Natural killer cell treated with Interleukin-12 subunit alpha and Interleukin-12 subunit beta and Interleukin-15 and Interleukin-18, amount 100 ng/mL, for 72 hours (primary cell): ENCODE results near the gene TSC22D4. TPM values are rescaled to one million over a fixed set of nuclear protein-coding genes. Genes with fewer than 3 reads are reported as not detected.

Experiments used
- ATAC-seq, 2 donors: fragments of 150-1000 bp; cut with Tn5 transposase in 1 of 2; sonication (Bioruptor Pico), chemical (Tn5 transposase) in 1 of 2; 2 replicates each; pipeline ENCODE4 v1.10.0; 2021
- DNase-seq: peaks from one replicate; pipeline ENCODE4 v3.0.0; 2022; ENCODE audit warnings: low spot score
- H3K27ac Mint-ChIP-seq, 2 donors: 1 replicate in 1 of 2; 2 replicates in 1 of 2; pipeline ENCODE4 v1.8.0; 2022; ENCODE audit warnings: mixed read lengths in 2 of 2, mild to moderate bottlenecking in 1 of 2, moderate library complexity in 1 of 2
- H3K27me3 Mint-ChIP-seq, 2 donors: 1 replicate in 1 of 2; 2 replicates in 1 of 2; pipeline ENCODE4 v1.8.0; 2022; ENCODE audit warnings: mixed read lengths in 2 of 2
- H3K36me3 Mint-ChIP-seq: one replicate; pipeline ENCODE4 v1.8.0; 2022; ENCODE audit warnings: mixed read lengths
- H3K4me1 Mint-ChIP-seq, 2 donors: 1 replicate in 1 of 2; 2 replicates in 1 of 2; pipeline ENCODE4 v1.8.0; 2022; ENCODE audit warnings: low read depth in 2 of 2, mixed read lengths in 2 of 2, mild to moderate bottlenecking in 1 of 2
- H3K4me3 Mint-ChIP-seq: one replicate; pipeline ENCODE4 v1.8.0; 2022; ENCODE audit warnings: mixed read lengths
- H3K9me3 Mint-ChIP-seq: 2 replicates; pipeline ENCODE4 v1.8.0; 2022; ENCODE audit warnings: mixed read lengths
- total RNA-seq, 2 donors: library from RNA; stranded (reverse); gene quantifications; one replicate each; pipeline ENCODE4 v1.2.3, GENCODE V29; 2022

The TSC22D4 gene
- total RNA-seq, 2 donors from 2014 or later, result 129 to 134 TPM

GRCh38 chr7:100428967-100429636 lies 49.9 kb downstream of the TSC22D4 start:
- peaks cover 44 to 46% of the 10 kb centered on the region in 2 donors for H3K4me1 Mint-ChIP-seq

GRCh38 chr7:100428199-100428966 lies 50.6 kb downstream of the TSC22D4 start, which contains the start of gene ZCWPW1:
ZCWPW1 (minus strand) TSS chr7:100428703; CDS start chr7:100420649, 8,054 bp downstream.
- peaks cover 39 to 46% of the 10 kb centered on the region in 2 donors for H3K4me1 Mint-ChIP-seq
- H3K4me3 Mint-ChIP-seq, result peak within 1 kb of the TSS; percentile 97
- H3K9me3 Mint-ChIP-seq, result no peaks in the 10 kb centered on the region
- no peaks in the 10 kb centered on the region for H3K27me3 Mint-ChIP-seq
- peak within 1 kb of the TSS; percentile 99 to 100 for H3K27ac Mint-ChIP-seq
- ATAC-seq (peak; percentile 76 to 79), DNase-seq (peak; percentile 97)
- peaks cover 10% of the 10 kb centered on the region for H3K36me3 Mint-ChIP-seq

More at GRCh38 chr7:100428967-100429636, 49.9 kb downstream of the TSC22D4 start:
- no peaks in the 10 kb centered on the region for H3K9me3 Mint-ChIP-seq
- ATAC-seq (peak; percentile 79 to 83), DNase-seq (peak; percentile 100)
- H3K4me3 Mint-ChIP-seq, result peak overlapping the region; percentile 97
- H3K27ac Mint-ChIP-seq, result peak overlapping the region; percentile 99 to 100
- H3K36me3 Mint-ChIP-seq, result peaks cover 10% of the 10 kb centered on the region
- H3K27me3 Mint-ChIP-seq, result no peaks in the 10 kb centered on the region

GRCh38 chr7:100427762-100428198 lies 51.2 kb downstream of the TSC22D4 start:
- H3K27me3 Mint-ChIP-seq, result no peaks in the 10 kb centered on the region
- H3K9me3 Mint-ChIP-seq, result no peaks in the 10 kb centered on the region
- H3K4me3 Mint-ChIP-seq, result peak overlapping the region; percentile 97
- peaks cover 10% of the 10 kb centered on the region for H3K36me3 Mint-ChIP-seq
- DNase-seq (no peak), ATAC-seq (no peak)
- peak overlapping the region; percentile 99 to 100 for H3K27ac Mint-ChIP-seq
- peaks cover 45 to 50% of the 10 kb centered on the region in 2 donors for H3K4me1 Mint-ChIP-seq

- DNase-seq (no peak), ATAC-seq (no peak)
- Mint-ChIP-seq H3K9me3 (no peaks in the 10 kb centered on the region), H3K27ac (peak overlapping the region in 1 of 2 donors; percentile 38), H3K27me3 (no peaks in the 10 kb centered on the region), H3K4me3 (no peak overlapping the region), H3K4me1 (peaks cover 36 to 39% of the 10 kb centered on the region in 2 donors), H3K36me3 (peaks cover 5% of the 10 kb centered on the region)
These were observed 52.5 kb downstream of the TSC22D4 start for GRCh38 chr7:100426516-100426915.

GRCh38 chr7:100425347-100425746 lies 53.7 kb downstream of the TSC22D4 start:
- no peak for ATAC-seq
- H3K27me3 Mint-ChIP-seq, result no peaks in the 10 kb centered on the region
- H3K36me3 Mint-ChIP-seq, result peaks cover 5% of the 10 kb centered on the region
- no peak for DNase-seq
- no peaks in the 10 kb centered on the region for H3K9me3 Mint-ChIP-seq
- H3K27ac Mint-ChIP-seq, result no peak overlapping the region
- peaks cover 32 to 34% of the 10 kb centered on the region in 2 donors for H3K4me1 Mint-ChIP-seq
- H3K4me3 Mint-ChIP-seq, result no peak overlapping the region

GRCh38 chr7:100423315-100423714 lies 55.7 kb downstream of the TSC22D4 start:
- H3K36me3 Mint-ChIP-seq, result no peaks in the 10 kb centered on the region
- ATAC-seq (no peak), DNase-seq (no peak)
- H3K4me1 Mint-ChIP-seq, result peaks cover 17 to 22% of the 10 kb centered on the region in 2 donors
- peak overlapping the region in 1 of 2 donors; percentile 60 for H3K27ac Mint-ChIP-seq
- no peak overlapping the region for H3K4me3 Mint-ChIP-seq
- H3K27me3 Mint-ChIP-seq, result no peaks in the 10 kb centered on the region
- no peaks in the 10 kb centered on the region for H3K9me3 Mint-ChIP-seq

GRCh38 chr7:100419660-100420226 lies 59.3 kb downstream of the TSC22D4 start:
- DNase-seq (no peak), ATAC-seq (no peak)
- H3K4me3 Mint-ChIP-seq, result no peak overlapping the region
- H3K4me1 Mint-ChIP-seq, result peaks cover 12% of the 10 kb centered on the region in 2 donors
- H3K27ac Mint-ChIP-seq, result peak overlapping the region in 1 of 2 donors; percentile 62
- H3K9me3 Mint-ChIP-seq, result no peaks in the 10 kb centered on the region
- H3K27me3 Mint-ChIP-seq, result no peaks in the 10 kb centered on the region
- no peaks in the 10 kb centered on the region for H3K36me3 Mint-ChIP-seq

GRCh38 chr7:100418930-100419659 lies 59.9 kb downstream of the TSC22D4 start:
- no peaks in the 10 kb centered on the region for H3K36me3 Mint-ChIP-seq
- ATAC-seq, result no peak
- H3K27ac Mint-ChIP-seq, result peak overlapping the region in 1 of 2 donors; percentile 62
- no peak for DNase-seq
- no peak overlapping the region for H3K4me3 Mint-ChIP-seq
- no peaks in the 10 kb centered on the region for H3K27me3 Mint-ChIP-seq
- H3K4me1 Mint-ChIP-seq, result peaks cover 11 to 12% of the 10 kb centered on the region in 2 donors
- no peaks in the 10 kb centered on the region for H3K9me3 Mint-ChIP-seq

Other genes with a start within 250 kb of the TSC22D4 start
- gene SPDYE3, start 171.5 kb downstream of the TSC22D4 start, total RNA-seq, result not detected
- gene PILRB, start 121.1 kb downstream of the TSC22D4 start, total RNA-seq, result 10 to 100 TPM; 48.4 to 94.8 TPM
- 1 to 10 TPM; 3.7 to 6.8 TPM for gene PILRA, start 105.7 kb downstream of the TSC22D4 start, total RNA-seq
- 1 to 10 TPM; 1.3 to 2.5 TPM for gene ZCWPW1, start 50.5 kb downstream of the TSC22D4 start, total RNA-seq
- gene MEPCE, start 49.4 kb downstream of the TSC22D4 start, total RNA-seq, result 10 to 100 TPM; 44.0 to 60.5 TPM
- gene PPP1R35, start 42.7 kb downstream of the TSC22D4 start, total RNA-seq, result 10 to 100 TPM; 54.5 to 57.0 TPM
- 1 to 10 TPM; 2.4 to 4.2 TPM for gene SPACDR, start 15.0 kb downstream of the TSC22D4 start, total RNA-seq
- gene NYAP1, start 4.7 kb upstream of the TSC22D4 start, total RNA-seq, result not detected
- 10 to 100 TPM; 45.2 to 49.4 TPM for gene AGFG2, start 60.0 kb upstream of the TSC22D4 start, total RNA-seq
- gene SAP25, start 94.7 kb upstream of the TSC22D4 start, total RNA-seq, result 10 to 100 TPM; 10.1 to 25.2 TPM
- gene LRCH4, start 106.9 kb upstream of the TSC22D4 start, total RNA-seq, result 100 to 1,000 TPM; 125 to 150 TPM
- gene FBXO24, start 107.1 kb upstream of the TSC22D4 start, total RNA-seq, result under 1 TPM in 1 of 2 donors, not detected in 1; 0.21 TPM
- 1 to 10 TPM; 5.4 to 5.6 TPM for gene PCOLCE, start 123.1 kb upstream of the TSC22D4 start, total RNA-seq
- gene MOSPD3, start 133.3 kb upstream of the TSC22D4 start, total RNA-seq, result 10 to 100 TPM; 17.6 to 19.2 TPM
- gene TFR2, start 162.3 kb upstream of the TSC22D4 start, total RNA-seq, result 10 to 100 TPM; 10.1 to 34.1 TPM
- not detected for gene ACTL6B, start 177.2 kb upstream of the TSC22D4 start, total RNA-seq
- 100 to 1,000 TPM; 345 to 348 TPM for gene GNB2, start 194.5 kb upstream of the TSC22D4 start, total RNA-seq
- 10 to 100 TPM; 28.5 to 72.1 TPM for gene GIGYF1, start 215.0 kb upstream of the TSC22D4 start, total RNA-seq
- gene POP7, start 226.9 kb upstream of the TSC22D4 start, total RNA-seq, result 10 to 100 TPM; 46.6 to 64.9 TPM
- not detected for gene EPO, start 241.3 kb upstream of the TSC22D4 start, total RNA-seq